HG02623 (cell line): ENCODE results near the gene DLGAP1.

Experiments
- ATAC-seq: cut with Tn5 transposase; IDR thresholded peaks from one replicate; pipeline ENCODE4 v1.9.1; 2021; ENCODE audit warnings: moderate library complexity; ENCODE audit not compliant: unreplicated experiment

Gene DLGAP1

DNA sequence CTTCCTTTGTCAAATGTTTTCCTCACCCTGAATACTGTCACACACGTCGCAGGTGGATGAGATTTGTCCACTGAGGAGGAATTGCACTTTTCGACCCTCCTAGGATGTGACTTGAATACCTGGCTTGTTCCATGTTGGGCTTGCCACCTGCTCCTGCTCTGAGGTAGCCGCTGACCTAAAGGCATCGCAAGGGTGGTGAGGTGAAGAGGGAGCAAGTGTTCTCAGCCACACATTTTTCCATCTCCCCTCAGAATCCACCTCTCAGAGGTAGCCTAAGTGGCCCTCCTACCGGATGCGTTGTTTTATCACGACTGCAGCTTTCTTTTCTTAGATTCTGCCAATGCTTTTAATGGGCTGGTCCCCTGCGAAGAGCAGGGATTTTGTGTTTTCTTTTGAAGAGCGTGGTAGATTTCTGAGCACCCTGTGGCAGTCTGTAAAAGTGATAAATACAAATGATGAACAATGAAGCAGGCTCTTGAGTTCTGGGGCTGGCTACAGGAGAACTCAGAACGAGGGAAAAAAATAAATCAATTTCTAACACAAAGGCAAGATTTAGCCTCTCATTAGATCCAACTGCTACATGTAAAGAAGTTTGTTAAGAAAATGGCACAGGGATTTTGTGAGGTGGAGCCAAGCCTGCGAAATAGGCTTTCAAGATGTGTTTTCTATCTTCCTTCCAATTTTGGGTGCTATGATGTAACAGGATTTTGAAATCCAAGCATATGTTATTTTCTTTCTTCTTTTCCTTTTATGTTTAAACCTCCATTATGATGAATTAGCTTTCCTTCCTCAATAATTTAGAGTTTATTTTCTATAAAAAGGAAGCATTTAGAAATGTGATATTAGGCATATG is 618.4 kb downstream of the DLGAP1 start:
- ATAC-seq: no peak

DNA sequence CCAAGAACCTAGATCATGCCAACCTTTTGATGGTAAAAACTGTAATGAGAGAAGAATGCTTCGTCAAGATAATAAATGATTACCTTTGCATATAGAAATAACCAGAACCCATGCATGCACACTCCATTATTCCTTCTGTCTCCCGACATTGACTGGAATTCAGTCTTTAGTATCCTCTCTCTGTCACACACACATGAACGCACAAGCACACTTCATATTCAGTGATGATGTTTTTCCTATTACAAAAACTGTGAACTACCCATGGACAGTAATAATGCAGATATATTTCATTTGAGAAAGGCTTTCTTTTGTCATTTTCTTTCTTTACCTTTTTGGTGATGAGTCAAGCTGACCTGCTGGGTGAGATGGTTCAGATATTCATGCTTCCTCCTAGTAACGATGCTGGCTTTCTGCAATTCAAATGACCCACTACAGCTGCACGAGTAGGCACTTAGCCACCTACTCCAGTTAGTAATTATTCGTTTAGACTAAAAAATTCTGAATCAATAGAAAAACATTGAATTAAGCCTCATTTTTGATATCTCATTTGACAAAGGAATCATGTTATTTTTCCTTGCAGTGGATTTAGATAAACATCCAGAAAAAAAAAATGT is 623.0 kb downstream of the DLGAP1 start:
- ATAC-seq: no peak

DNA sequence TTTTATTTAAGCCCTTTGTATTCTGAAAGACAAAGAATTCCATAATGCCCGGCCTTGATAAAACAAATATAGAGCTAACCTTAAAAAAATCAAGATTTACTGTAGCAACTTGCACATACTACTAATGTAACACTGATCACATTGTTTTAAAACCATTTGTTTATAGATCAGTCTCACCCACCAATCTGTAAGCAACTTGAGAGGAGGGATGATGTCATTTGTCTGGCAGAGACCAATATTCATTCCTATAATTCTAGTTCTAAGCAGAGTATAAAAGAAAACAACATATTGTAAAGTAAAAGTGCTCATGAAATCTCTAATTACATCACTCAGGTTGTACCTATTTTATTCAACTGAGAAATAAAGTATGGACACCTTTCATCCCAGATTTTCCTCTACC is 624.5 kb downstream of the DLGAP1 start:
- ATAC-seq: no peak

DNA sequence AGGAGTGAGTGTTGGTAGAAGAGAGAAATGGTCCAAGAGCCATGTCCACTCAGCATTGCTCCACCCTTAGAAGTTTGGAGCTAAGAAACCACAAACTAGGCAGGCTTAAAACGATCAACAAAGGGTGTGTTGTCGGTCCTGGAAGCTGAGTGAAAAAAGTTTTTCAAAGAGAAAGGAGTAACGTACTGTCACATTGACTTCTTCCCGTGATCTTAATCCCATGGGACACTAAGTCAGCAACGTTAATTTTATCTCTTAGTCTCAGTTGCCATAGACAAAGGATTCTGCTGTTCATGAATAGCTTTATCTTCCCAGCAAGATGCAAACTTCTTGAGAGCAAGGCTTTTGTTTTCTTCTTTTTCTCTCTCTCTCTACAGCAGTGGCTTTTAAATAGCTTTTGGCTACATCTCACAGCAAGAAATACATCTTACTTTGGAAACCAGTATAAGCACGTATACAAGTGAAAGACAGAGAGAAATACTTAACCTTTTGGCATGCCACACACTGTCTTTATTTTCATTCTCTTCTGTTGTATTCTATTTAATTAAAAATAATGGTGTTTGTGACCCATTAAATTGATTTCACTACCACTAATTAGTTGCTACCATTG is 627.8 kb downstream of the DLGAP1 start:
- ATAC-seq: no peak

DNA sequence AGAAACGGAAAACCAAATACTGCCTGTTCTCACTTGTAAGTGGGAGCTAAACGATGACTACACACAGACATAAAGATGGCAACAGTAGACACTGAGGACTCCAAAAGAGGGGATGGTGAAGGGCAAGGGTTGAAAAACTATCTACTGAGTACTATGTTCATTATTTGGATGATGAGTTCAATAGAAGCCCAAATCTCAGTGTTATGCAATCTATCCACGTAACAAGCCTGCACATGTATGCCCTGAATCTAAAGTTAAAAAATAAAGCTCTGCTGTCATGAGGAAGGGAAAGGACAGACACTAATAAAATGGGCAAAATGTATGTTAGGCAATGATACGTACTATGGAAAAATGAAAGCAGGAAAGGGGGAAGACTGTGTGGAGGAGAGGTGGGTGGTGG is 629.1 kb downstream of the DLGAP1 start:
- ATAC-seq: no peak

DNA sequence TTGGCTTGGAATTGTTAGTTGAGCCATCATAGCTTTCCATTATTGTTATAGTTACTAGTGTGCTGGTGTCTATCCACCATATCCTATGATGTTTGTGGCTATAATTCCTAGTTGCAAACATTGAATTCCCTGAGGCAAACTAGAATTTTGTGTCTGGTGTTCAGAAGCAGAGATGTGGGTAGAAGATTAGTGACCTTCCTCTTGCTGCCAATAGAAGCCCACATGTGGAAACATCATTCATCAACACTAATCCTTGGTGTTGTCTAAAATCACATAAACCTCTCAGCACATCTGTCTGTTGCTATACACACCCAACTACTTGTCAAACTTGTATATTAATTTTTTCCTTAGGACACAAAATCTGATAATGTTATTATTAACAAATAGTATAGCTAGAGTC is 631.0 kb downstream of the DLGAP1 start:
- no peak for ATAC-seq

DNA sequence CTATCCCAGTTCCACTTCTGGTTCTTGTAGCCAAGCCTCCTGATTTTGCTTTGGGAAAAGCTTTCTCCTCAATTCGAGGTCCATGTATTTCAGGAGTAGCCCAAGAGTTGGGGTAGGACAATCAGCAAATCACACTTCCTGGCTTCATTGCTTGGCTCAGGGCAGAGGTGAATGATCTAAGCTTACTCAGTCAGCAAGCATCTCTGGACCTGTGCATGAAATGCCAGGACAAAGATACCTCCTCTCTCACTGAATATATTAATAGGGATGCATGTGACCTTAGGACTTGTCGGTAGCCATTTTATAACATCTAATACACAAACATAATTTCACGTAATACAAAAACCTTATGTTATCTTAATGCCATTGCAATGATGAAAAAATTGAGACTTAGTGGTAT is 632.0 kb downstream of the DLGAP1 start:
- no peak for ATAC-seq

DNA sequence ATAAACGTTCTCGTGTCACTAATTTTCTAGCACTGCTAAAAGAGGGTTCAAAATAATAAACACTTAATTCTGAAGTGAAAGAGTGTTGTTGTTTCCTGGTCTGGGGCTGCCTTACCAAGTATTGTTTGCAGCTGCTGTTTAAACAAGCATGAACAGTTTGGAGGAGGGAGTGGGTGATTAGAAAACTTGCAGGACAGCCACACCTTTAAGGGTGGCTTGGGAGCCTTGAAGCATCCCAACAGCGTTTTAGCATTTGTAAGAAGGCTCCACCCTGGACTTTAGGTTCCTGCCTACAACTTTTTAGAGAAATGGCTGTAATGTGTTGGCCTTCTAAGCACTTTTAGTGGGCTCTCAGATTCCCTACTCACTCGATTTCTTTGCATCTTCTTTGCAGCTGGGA is 633.6 kb downstream of the DLGAP1 start:
- no peak for ATAC-seq

DNA sequence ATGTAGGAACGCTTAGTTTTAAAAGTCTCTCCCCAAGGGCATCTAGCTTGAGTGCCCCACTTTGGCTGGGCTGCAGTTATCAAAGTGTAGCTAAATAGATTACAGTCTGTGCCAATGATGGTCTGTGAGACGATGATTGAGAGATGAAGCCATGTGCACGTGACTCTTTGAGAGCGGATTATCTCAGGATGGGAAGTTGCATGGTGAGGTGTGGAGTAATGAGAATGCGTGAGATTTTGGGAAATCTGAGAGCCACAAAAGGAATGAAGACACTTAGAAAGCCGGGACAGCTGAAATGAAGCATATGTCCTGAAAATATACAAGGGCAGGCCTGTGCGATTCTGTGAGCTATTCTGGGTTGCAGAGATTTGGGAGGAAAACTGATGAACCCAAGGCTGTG is 635.1 kb downstream of the DLGAP1 start:
- ATAC-seq: no peak

DNA sequence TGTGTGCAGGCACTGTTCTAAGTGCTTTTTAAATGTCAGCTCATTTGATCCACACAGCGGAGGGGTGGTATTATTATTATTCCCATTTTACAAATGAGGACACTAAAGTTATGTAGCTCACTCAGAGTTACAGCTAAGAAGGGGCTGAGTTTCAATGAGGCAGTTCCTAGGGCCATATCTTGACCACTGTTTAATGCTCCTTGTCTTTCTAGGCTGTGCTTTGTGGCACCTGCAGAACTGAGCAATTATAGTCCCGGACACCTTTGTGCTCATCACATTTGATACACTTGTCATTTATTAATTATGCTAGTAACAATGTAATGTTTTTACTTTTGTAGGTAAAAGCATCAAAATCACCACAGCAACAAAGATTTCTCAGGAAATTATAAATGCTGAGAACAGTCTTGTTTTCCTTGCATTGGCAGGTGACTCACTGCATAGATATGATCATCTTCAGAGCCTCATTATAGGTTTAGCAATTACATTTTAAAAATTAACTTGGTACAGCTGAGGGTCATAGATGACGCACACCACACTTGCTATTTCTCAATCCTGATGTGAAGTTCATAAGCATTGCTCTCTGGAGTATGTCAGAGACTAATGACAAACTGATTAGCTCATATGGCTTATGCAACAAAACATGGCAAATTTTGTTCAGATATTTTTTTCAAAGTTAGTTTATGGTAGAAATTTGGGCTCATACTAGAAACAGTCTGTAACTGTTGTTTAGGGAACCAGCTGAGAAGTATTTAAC is 638.3 kb downstream of the DLGAP1 start:
- ATAC-seq: no peak

DNA sequence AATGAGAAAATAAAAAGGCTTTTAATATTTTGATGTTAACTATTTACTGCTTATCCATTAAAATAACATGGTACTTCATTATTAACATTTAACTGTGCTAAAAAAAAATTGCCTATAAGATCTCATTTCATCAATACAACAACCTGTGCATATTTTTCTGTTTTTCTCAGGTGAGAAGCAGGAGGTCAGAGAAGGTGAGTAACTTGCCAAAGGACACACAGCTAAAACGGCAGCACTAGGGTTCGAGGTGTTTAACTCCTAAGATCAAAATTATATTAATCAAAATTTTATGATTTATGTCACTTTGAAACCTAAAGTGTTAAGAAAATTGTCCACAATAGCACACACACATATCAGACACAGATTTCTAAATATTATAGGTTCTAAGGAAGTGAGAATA is 639.1 kb downstream of the DLGAP1 start:
- no peak for ATAC-seq

DNA sequence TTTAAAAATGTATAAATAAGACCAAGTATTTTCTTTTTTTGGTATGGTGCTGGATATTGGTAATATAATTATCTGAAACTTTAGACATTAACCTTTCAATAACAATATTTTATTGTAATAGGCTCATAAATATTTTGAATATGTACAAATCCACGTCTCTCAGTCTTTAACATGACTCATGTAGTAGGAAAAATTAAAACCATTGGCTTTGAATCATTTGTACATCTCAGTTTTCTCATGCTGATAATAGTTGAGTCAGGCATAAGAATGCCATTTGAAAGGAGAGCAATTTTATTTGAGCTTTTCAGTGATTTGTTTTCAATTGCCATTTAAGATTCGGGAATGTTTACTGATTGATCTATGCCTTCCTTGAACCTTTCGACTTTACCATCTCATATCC is 640.3 kb downstream of the DLGAP1 start:
- no peak for ATAC-seq

DNA sequence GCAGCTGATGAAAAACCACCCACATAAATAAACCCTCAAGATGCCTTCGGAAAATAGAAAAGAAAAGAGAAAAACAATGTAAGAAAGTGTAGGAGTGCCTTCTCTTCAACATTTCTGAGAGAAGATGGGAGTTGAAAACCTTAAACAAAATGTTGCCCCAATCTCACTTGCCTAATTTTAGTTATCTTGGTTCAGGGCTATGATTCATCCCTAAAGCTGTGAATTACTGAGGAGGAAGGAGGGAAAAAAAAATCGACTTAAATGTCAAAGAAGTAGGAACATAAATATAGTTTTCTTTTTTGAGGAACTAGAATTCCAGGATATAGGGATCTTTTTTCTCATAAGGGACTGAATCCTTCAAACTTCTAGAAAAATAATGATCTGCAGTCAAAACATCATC is 644.8 kb downstream of the DLGAP1 start:
- no peak for ATAC-seq

DNA sequence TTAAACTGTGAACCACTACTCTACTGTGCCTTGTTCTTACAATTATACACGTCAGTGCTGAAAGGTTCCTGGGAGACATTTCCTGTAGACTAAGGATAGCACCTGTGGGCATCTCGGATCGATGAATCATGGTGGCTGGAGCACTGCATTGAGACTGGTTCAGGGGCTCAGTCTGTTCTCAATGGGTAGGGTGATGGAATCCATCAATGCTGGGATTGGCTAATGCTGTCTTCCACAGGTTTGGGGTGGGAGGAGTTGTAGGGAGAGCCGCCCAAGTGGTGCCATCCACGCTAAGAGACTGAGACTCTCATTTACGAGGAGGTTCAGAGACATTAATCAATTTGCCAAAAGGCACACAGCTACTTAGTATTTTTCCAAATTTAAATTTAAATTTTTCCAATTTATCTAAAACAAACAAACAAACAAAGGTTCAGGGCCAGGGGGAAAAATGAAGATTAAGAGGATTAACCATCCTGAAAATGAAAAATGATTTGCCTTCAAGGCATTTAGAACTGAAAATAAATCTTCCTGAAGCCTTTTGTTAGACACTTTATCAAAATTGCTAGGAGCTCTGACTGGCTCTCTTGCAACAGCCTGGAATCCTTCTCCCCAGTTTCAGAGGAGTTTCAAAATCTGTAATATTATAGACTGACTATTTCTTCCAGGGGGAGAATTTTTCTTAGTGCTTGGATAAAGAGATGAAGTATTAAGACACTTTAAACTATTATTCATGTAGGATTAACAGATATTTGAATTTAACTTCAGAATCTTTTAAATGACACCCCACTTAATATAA is 645.9 kb downstream of the DLGAP1 start:
- ATAC-seq: no peak

DNA sequence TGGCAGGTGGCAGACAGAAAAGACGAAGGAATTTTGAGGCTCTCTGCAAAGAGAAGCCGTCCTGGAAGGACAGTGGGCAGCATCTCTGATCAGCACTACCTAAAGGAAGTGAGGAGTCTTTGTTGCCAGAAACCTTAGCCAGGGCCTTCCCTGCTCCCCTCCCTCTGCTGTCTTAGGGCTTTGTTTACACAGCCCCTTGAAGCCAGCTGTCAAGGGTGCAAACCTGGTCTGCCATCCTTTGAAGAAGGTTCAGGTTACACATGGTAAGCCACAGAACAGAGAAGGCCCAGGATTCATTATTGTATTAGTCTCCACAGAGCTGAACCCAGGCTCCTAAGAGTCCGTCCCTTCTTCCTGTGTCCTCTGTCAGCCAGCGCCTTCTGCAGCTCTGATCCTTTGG is 648.5 kb downstream of the DLGAP1 start:
- ATAC-seq: no peak

DNA sequence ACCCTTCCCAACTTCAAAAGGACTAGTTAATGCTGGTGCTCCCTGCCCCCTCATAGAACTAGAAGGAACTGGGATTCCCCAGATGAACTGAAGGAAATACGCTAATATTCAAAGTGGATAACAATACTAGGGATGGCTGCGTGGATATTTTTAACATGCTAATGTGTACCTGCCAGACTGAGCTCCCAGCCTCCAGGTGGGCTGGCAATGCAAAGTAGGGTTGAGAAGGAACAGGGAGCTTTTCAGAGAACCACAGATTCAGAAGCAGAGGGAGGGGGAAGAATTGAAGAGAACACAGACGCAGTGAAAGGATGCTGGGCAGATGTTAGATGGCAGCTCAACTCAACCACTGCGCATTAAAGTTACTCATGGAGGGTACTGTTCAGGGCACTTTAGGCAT is 650.8 kb downstream of the DLGAP1 start:
- no peak for ATAC-seq

DNA sequence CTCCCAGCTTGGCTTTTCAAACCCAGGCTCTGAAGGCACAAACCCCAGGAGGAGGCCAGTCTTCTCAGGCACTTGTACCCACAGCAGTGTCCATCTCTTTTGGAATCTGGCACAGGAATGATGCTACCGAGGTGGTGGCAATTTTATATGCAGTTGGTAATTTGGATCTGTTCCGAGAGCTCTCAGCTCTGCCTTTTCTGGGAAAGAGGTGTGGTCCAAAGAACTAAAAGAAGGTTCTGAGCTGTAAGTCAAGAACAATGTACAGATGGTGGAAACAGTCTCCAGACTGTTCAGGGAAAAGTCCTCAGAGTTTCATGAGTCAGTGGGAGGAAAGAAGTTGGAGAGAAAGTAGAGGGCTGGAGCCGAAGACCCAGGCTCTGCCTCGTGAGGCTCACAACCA is 651.8 kb downstream of the DLGAP1 start:
- ATAC-seq: no peak

DNA sequence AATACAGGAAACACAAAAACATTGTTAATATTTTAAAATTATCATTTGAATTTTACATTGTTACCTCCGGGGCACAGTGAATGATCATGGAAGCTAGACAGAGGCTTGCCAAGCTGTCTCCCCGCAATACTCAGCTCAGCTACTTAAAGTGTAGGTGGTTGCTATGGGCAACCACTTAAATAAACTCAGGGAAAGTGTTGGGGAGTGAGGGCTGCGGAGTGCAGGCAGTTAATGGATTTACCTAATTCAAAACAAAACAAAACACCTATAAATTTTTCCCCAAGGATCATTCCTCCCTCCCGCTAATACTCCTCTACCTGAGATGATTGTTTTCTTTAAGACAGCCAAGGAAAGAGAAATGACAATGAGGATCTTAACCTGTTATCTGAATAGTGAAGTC is 655.6 kb downstream of the DLGAP1 start:
- ATAC-seq: no peak

DNA sequence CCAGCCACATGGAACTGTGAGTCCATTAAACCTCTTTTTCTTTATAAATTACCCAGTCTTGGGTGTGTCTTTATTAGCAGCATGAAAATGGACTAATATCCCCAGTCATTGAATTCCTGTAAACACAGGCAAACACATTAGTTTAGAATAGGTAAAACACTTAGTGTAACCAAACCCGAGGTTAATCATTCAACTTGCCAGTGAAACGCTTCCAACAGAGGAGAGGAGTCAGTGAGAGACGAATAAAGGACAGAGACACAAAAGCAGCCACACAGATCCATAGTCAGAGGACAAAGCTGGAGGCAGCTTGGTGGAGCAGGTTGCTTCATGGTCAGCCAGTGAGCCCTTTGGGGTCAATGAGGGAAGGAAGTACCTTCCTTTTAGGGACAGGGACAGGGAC is 657.1 kb downstream of the DLGAP1 start:
- ATAC-seq: no peak

DNA sequence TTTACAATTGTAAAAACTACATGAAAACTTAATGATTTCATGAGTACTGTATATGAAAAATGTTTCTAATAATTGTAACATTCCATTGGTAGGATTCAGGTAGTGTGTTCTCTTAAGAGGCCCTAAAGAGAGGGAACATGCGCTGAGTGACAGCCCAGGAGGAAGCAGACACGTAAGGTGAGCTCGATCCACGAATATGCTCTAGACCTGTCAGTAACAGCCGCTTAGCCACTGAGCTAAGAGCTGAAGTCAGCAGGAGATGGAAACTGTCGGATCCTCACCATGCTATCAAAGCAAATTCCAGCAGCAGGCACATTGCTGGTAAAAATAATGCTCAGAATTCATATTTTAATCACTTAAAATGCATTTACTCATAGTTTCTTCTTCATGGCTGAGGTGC is 658.7 kb downstream of the DLGAP1 start:
- no peak for ATAC-seq
